Common myeloid progenitor, CD34-positive (primary cell): ENCODE results near the gene FOXP4.

ENCODE experiments used
- CTCF ChIA-PET: fragments of 350-600 bp; sonication (Branson Sonifier 250); formaldehyde crosslinking; loops from one replicate; lab custom pipeline; 2021; ENCODE audit warnings: antibody characterized with exemption; lab: Charles Lee
- POLR2A ChIA-PET: fragments of 350-600 bp; sonication (Branson Sonifier 250); formaldehyde crosslinking; loops from one replicate; lab custom pipeline; 2021; ENCODE audit warnings: antibody characterized with exemption; lab: Charles Lee
- DNase-seq, 3 donors: peaks; one replicate each; pipeline versions ENCODE4 v3.0.0 to v3.0.0-alpha.2; 2013
- H3K27ac ChIP-seq, 2 experiments: 1 replicate in 1 of 2; 2 replicates in 1 of 2; pipeline ENCODE4 v1.7.0; 2013; ENCODE audit warnings: inconsistent platforms in 2 of 2, low read length in 2 of 2, mild to moderate bottlenecking in 2 of 2, low read depth in 1 of 2, moderate library complexity in 1 of 2; ENCODE audit not compliant: severe bottlenecking in 2 of 2, insufficient read depth in 1 of 2, poor library complexity in 1 of 2
- H3K27me3 ChIP-seq, 5 experiments: replicated peaks in 2 of 5; 1 replicate in 3 of 5; 2 replicates in 2 of 5; pipeline versions ENCODE4 v1.6.1 to v1.7.0; 2013; ENCODE audit warnings: low read length in 4 of 5, mild to moderate bottlenecking in 2 of 5, moderate library complexity in 2 of 5, inconsistent platforms in 1 of 5; ENCODE audit not compliant: insufficient read depth in 5 of 5, control insufficient read depth in 4 of 5
- H3K36me3 ChIP-seq, 4 experiments: 1 replicate in 2 of 4; 2 replicates in 2 of 4; pipeline versions ENCODE4 v1.6.1 to v1.7.0; 2013; ENCODE audit warnings: low read length in 3 of 4, control low read depth in 1 of 4, mild to moderate bottlenecking in 1 of 4; ENCODE audit not compliant: control insufficient read depth in 4 of 4, insufficient read depth in 4 of 4
- H3K4me1 ChIP-seq, 4 experiments: 1 replicate in 3 of 4; 2 replicates in 1 of 4; pipeline versions ENCODE4 v1.6.1 to v1.7.1; 2013; ENCODE audit warnings: low read length in 3 of 4, mild to moderate bottlenecking in 3 of 4, control low read depth in 1 of 4, inconsistent platforms in 1 of 4, moderate library complexity in 1 of 4; ENCODE audit not compliant: control insufficient read depth in 4 of 4, insufficient read depth in 4 of 4; ENCODE audit errors: control extremely low read depth in 1 of 4
- H3K4me3 ChIP-seq, 7 experiments: 1 replicate in 4 of 7; 2 replicates in 3 of 7; pipeline versions ENCODE4 v1.5.1 to v1.7.0; 2013; ENCODE audit warnings: mild to moderate bottlenecking in 7 of 7, low read length in 6 of 7, moderate library complexity in 6 of 7, inconsistent platforms in 2 of 7, low read depth in 2 of 7, control low read depth in 1 of 7; ENCODE audit not compliant: insufficient read depth in 4 of 7, control insufficient read depth in 1 of 7; ENCODE audit errors: extremely low read depth in 1 of 7
- H3K9me3 ChIP-seq, 5 experiments: 1 replicate in 4 of 5; 2 replicates in 1 of 5; pipeline versions ENCODE4 v1.6.1 to v1.7.1; 2013; ENCODE audit warnings: low read length in 4 of 5, mild to moderate bottlenecking in 2 of 5, inconsistent platforms in 1 of 5, low read depth in 1 of 5, moderate library complexity in 1 of 5; ENCODE audit not compliant: control insufficient read depth in 4 of 5, insufficient read depth in 2 of 5; ENCODE audit errors: control extremely low read depth in 1 of 5
- WGBS: methylation state at CpG from one replicate; pipeline ENCODE4 v1.1.5; 2013; ENCODE audit not compliant: insufficient coverage; 5-methylcytosine and 5-hydroxymethylcytosine counted together

Gene FOXP4

GRCh38 chr6:41502917-41503671 lies 43.1 kb upstream of the FOXP4 start:
- Histone ChIP-seq H3K4me1 (peaks cover 2 to 21% (median 17%) of the 10 kb centered on the region in 4 experiments), H3K36me3 (no peaks in the 10 kb centered on the region), H3K9me3 (no peaks in the 10 kb centered on the region), H3K4me3 (no peak overlapping the region), H3K27me3 (peaks cover 0 to 72% (median 32%) of the 10 kb centered on the region in 5 experiments), H3K27ac (no peak overlapping the region)
- POLR2A ChIA-PET: no interaction called here
- 50% methylated on average over 20 of the region's 27 CpGs for WGBS
- DNase-seq: peak in 1 of 3 donors; percentile 33
- CTCF ChIA-PET: no interaction called here

- Histone ChIP-seq H3K36me3 (no peaks in the 10 kb centered on the region), H3K27ac (no peak overlapping the region), H3K27me3 (peaks cover 0 to 73% (median 32%) of the 10 kb centered on the region in 5 experiments), H3K4me1 (peaks cover 2 to 21% (median 17%) of the 10 kb centered on the region in 4 experiments), H3K4me3 (peak overlapping the region in 3 of 7 experiments; percentile 36 to 58 (median 57)), H3K9me3 (no peaks in the 10 kb centered on the region)
- ChIA-PET CTCF (interaction anchor here (1.6 kb wide), 1 partner anchor 42 kb away, joined by 4 read pairs; no protein-coding TSS in a partner anchor), POLR2A (no interaction called here)
- peak in 1 of 3 donors; percentile 19 for DNase-seq
- WGBS: 3% methylated on average over 18 of the region's 52 CpGs
Observed at GRCh38 chr6:41503827-41504465, 42.2 kb upstream of the FOXP4 start.

GRCh38 chr6:41504466-41505121 lies 41.6 kb upstream of the FOXP4 start:
- 4% methylated on average over 23 of the region's 31 CpGs for WGBS
- no peak overlapping the region for H3K27ac ChIP-seq
- CTCF ChIA-PET: interaction anchor here (1.6 kb wide), 1 partner anchor 42 kb away, joined by 4 read pairs; no protein-coding TSS in a partner anchor
- H3K27me3 ChIP-seq: peaks cover 0 to 77% (median 34%) of the 10 kb centered on the region in 5 experiments
- peaks cover 2 to 21% (median 17%) of the 10 kb centered on the region in 4 experiments for H3K4me1 ChIP-seq
- H3K36me3 ChIP-seq: no peaks in the 10 kb centered on the region
- POLR2A ChIA-PET: no interaction called here
- no peak for DNase-seq
- H3K4me3 ChIP-seq: peak overlapping the region in 3 of 7 experiments; percentile 15 to 58 (median 57)
- no peaks in the 10 kb centered on the region for H3K9me3 ChIP-seq

- 8% methylated on average over 56 of the region's 57 CpGs for WGBS
- H3K9me3 ChIP-seq: no peaks in the 10 kb centered on the region
- peak overlapping the region in 2 of 7 experiments; percentile 14 to 48 for H3K4me3 ChIP-seq
- H3K36me3 ChIP-seq: no peaks in the 10 kb centered on the region
- H3K4me1 ChIP-seq: peaks cover 2 to 21% (median 17%) of the 10 kb centered on the region in 4 experiments
- H3K27ac ChIP-seq: no peak overlapping the region
- peak; percentile 15 to 58 (median 47) for DNase-seq
- ChIA-PET POLR2A (no interaction called here), CTCF (interaction anchor here (1.3 to 1.6 kb wide), 3 partner anchors 9 to 89 kb away, joined by 3 to 4 read pairs (median 3); no protein-coding TSS in a partner anchor)
- peaks cover 0 to 78% (median 35%) of the 10 kb centered on the region in 5 experiments for H3K27me3 ChIP-seq
Observed at GRCh38 chr6:41505122-41506049, 40.8 kb upstream of the FOXP4 start.

GRCh38 chr6:41508479-41508878 lies 37.7 kb upstream of the FOXP4 start:
- no peak for DNase-seq
- no peaks in the 10 kb centered on the region for H3K36me3 ChIP-seq
- peaks cover 0 to 55% (median 24%) of the 10 kb centered on the region in 5 experiments for H3K27me3 ChIP-seq
- WGBS: 81% methylated on average over 3 of the region's 6 CpGs
- ChIA-PET CTCF (interaction anchor here (2.1 kb wide), 1 partner anchor 12 kb away, joined by 4 read pairs; no protein-coding TSS in a partner anchor), POLR2A (no interaction called here)
- H3K4me3 ChIP-seq: no peak overlapping the region
- H3K4me1 ChIP-seq: peaks cover 2 to 20% (median 17%) of the 10 kb centered on the region in 4 experiments
- no peaks in the 10 kb centered on the region for H3K9me3 ChIP-seq
- H3K27ac ChIP-seq: no peak overlapping the region

- POLR2A ChIA-PET: no interaction called here
- CTCF ChIA-PET: interaction anchor here (2.1 kb wide), 1 partner anchor 11 kb away, joined by 4 read pairs; no protein-coding TSS in a partner anchor
- H3K36me3 ChIP-seq: no peaks in the 10 kb centered on the region
- no peak for DNase-seq
- WGBS: 100% methylated on average over 1 of the region's 5 CpGs
- H3K4me1 ChIP-seq: peaks cover 1 to 9% (median 8%) of the 10 kb centered on the region in 4 experiments
- H3K9me3 ChIP-seq: no peaks in the 10 kb centered on the region
- H3K27me3 ChIP-seq: peaks cover 0 to 44% (median 19%) of the 10 kb centered on the region in 5 experiments
- H3K27ac ChIP-seq: no peak overlapping the region
- H3K4me3 ChIP-seq: no peak overlapping the region
Observed at GRCh38 chr6:41509580-41509979, 36.6 kb upstream of the FOXP4 start.
